Putamen (tissue), 1 donor: ENCODE results near the gene PDZD7.

Experiments used
- DNase-seq: peaks from one replicate; pipeline ENCODE4 v3.0.0-alpha.2; 2016; ENCODE audit warnings: low spot score

The PDZD7 gene

GRCh38 chr10:101031128-101031795 is at the start of gene PDZD7, which contains the start of gene SFXN3:
Gene PDZD7 (minus strand): TSS chr10:101031129. CDS start chr10:101030219, 910 bp downstream.
Gene SFXN3 (plus strand): TSS chr10:101031234. CDS start chr10:101034695, 3,461 bp downstream.
- DNase-seq, result peak; percentile 95

DNA sequence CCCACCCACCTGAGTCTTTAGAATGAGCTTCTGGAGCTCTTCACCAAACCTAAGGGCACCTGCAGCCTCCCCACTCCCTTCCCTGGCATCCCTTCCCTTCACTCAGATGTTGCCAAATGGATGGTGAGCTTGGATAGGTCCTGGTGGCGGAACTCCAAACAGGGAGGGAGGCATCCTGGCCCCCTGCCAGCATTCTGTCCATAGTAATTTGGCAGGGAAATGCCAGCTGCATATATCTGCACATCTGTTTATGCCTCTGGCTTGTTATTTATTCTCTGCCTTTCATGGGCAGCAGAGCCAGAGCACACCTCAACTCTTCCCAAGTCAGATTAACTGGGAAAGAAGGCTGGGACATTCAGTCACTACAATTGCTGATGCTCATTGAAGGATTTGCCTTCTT is 48.9 kb upstream of the PDZD7 start:
- DNase-seq, result no peak

DNA sequence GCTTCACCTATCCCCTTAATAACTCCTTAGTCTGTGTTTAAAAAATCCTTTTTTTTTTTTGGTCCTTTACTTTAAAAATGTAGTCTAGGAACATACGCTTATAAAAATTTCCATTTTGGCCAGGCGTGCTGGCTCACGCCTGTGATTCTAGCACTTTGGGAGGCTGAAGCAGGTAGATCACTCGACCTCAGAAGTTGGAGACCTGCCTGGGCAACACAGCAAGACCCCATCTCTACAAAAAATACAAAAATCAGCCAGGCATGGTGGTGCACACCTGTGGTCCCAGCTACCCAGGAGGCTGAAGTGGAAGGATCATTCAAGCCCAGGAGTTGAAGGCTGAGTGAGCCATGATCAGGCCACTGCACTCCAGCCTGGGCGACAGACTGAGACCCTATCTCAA is 45.7 kb upstream of the PDZD7 start:
- no peak for DNase-seq

DNA sequence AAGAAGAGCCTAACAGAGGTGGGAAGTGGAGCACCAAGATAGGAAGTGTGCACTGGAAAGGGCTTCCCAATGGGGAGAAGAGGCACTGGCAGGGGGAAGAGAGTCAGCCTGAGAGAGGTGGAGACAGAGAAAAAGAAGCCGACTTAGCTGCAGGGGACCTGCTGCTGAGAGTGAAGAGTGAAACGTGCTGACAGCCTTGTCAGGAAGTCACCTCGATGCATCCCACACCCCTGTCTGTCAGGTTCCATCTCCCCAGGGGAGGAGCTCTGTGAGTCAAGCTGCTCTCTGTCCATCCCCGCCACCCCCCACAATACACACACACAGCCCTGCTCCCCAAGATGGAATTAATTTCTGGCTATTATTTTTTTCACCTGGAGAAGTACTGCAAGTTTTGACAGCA is 44.8 kb upstream of the PDZD7 start:
- no peak for DNase-seq

GRCh38 chr10:101073631-101074030 is 42.7 kb upstream of the PDZD7 start:
- no peak for DNase-seq

- no peak for DNase-seq
These were observed 42.0 kb upstream of the PDZD7 start for GRCh38 chr10:101072923-101073322.

GRCh38 chr10:101071885-101072433 is 41.0 kb upstream of the PDZD7 start:
- DNase-seq, result no peak

- peak; percentile 81 for DNase-seq
These were observed 40.4 kb upstream of the PDZD7 start for GRCh38 chr10:101071267-101071884.

DNA sequence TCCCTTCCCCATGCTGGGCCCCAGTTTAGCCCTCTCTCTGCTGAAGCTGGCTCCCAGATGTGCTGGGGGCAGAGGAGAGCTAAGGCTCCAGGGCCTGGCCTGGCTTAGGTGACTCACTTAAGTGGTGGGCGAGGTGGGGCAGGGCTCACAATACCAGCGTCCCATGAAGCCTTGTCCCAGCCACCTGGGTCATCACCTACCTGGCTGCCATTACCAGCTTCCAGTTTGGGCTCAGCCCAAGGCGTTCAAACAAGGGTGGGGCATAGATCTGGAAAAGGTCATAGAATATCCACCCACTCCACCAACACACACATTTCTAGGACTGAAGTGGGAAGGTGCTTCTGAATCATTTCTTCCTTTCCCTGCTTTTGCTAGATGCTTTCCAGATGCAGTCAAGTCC is 39.2 kb upstream of the PDZD7 start:
- no peak for DNase-seq

DNA sequence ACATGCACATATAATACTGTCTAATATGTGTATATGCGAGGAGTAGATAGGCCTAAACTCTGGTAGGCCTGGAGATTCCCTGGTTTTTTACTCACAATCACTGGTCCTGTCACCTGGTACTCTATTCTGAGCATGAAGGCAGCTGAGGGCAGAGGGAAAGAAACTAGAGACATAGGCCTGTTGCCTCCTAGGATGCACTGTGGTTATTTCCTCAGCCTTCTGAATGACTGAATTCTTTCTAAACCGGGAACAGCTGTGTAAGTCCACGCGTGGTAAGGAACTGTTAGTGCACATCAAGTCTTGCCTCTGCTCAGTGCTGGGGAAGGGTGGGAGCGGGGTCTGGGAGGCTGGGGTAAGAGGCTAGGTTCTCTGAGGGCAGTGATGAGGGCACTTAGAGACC is 38.5 kb upstream of the PDZD7 start:
- DNase-seq, result no peak

GRCh38 chr10:101067356-101068083 is 36.6 kb upstream of the PDZD7 start:
- peak; percentile 69 for DNase-seq

- DNase-seq, result no peak
These were observed 36.0 kb upstream of the PDZD7 start for GRCh38 chr10:101066896-101067355.

DNA sequence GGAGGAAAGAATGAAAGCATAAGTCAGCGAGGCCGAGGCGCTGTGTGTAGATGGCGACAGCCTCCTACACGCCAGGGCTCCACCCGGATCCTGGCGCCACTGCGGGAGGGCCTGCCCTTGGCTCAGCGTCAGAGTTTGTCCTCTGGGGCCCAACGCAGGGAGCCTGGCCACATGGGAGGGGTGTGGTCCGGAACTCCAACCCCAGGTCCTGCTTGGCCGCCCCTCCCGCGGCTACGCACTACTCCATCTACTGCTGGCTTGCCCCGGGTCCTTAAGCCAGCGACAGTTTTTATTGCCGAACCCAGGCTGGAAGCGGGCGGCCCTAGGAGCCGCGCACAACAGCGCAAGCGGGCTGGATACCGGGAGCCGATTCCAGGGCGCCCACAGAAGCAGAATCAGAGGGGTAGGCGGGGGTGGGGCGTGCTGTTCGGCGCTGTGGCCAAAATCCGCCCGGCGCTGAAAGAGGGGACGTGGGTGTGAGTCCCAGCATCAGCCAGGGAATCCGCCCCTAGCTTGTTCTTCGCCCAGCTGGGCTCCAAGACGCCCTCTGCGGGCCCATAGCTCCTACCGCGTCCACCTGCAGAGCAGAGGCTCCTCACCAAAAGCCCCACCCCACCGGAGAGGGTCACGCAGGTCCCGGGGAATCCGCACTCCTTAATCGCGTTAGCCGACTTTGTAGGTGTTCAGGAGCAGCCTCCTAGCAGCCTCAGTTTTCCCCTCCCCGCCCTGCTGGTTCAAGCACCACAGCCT is 35.4 kb upstream of the PDZD7 start:
- DNase-seq, result no peak

GRCh38 chr10:101065481-101066145 is 34.7 kb upstream of the PDZD7 start:
- DNase-seq, result no peak

- no peak for DNase-seq
These were observed 33.6 kb upstream of the PDZD7 start for GRCh38 chr10:101064415-101065030.

DNA sequence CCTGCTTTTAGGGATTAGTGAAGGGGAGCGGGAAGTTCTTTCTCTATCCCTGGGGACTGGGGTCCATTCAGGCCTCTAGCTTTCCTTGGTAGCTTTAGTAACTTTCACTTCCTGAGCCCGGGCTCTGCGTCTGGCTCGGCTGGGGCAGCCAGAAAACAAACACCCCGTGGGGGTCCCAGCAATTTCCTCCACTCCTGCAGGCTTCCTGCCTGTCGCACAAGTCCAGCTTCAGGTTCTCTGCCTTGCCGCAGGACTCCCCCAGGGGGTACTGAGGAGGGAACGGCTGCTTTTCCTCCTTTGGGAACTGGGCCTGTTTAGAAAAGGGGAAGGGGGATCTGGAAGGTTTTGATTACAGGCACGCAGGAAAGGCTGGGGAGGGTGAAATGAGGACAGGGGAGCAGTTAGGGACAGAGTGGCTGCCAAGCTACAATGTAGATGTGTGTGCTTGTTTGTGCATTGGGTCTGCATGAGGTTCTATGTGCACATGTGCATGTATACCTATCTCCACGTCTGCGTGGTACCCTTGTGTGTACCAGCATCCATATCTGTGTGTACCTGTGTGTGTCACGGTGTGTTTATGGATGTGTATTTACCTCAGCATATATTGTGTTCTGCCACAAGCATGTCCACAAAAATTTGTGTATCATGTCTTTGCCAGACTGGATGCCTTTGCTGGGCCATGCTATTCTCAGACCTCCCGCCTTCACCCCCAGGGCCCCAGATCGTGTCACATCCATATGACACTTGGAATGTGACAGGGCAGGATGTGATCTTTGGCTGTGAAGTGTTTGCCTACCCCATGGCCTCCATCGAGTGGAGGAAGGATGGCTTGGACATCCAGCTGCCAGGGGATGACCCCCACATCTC is 32.9 kb upstream of the PDZD7 start:
- no peak for DNase-seq

GRCh38 chr10:101063050-101063525 is 32.2 kb upstream of the PDZD7 start:
- DNase-seq, result no peak

GRCh38 chr10:101062232-101063049 is 31.5 kb upstream of the PDZD7 start:
- DNase-seq, result no peak
